Keratinocyte (primary cell): Measurements from ENCODE around the gene PREP.

Source experiments
- CTCF ChIP-seq, 3 experiments: IDR thresholded peaks in 1 of 3; conservative IDR thresholded peaks in 1 of 3; optimal IDR thresholded peaks in 1 of 3; 2 replicates in 2 of 3; 3 replicates in 1 of 3; pipeline versions ENCODE3 to v1.5.1; 2011; ENCODE audit warnings: low read length in 3 of 3, mild to moderate bottlenecking in 3 of 3, moderate library complexity in 2 of 3, control low read depth in 1 of 3, inconsistent platforms in 1 of 3; ENCODE audit not compliant: insufficient read depth in 2 of 3; ENCODE audit errors: extremely low read depth in 1 of 3
- EZH2 ChIP-seq: IDR thresholded peaks from one replicate; pipeline ENCODE4 v1.6.1; 2012; ENCODE audit warnings: inconsistent platforms, mild to moderate bottlenecking, low read length, moderate library complexity

GRCh38 chr6:105320271-105320670 lies 82.6 kb downstream of the PREP start:
- TF ChIP-seq CTCF (optimal IDR thresholded peaks at IDR 0.05 in 1 of 3, IDR thresholded peaks at IDR 0.05 in 1 of 3, conservative IDR thresholded peaks at IDR 0.05 in 1 of 3; ENCODE audit: extremely low read depth in 1 of 3, insufficient read depth in 2 of 3, low read length in 3 of 3) (no peak), EZH2 (no peak)
